Upper lobe of right lung (tissue), 1 donor: ENCODE measurements around the gene EPB41L2. TPM values are rescaled to one million over a fixed set of nuclear protein-coding genes. Genes with fewer than 3 reads are reported as not detected.

Source experiments
- ATAC-seq: fragments of 200-7000 bp; cut with Tn5 transposase; one replicate; pipeline ENCODE4 v1.9.1; 2020; ENCODE audit warnings: mild to moderate bottlenecking, moderate library complexity
- DNase-seq: peaks from one replicate; pipeline ENCODE4 v3.0.0-alpha.2; 2020
- H3K27ac ChIP-seq: fragments of 200-600 bp; one replicate; pipeline ENCODE4 v1.8.0; 2022
- H3K27me3 ChIP-seq: fragments of 200-600 bp; one replicate; pipeline ENCODE4 v1.8.0; 2022; ENCODE audit warnings: mild to moderate bottlenecking
- H3K36me3 ChIP-seq: fragments of 200-600 bp; one replicate; pipeline ENCODE4 v1.8.0; 2022
- H3K4me1 ChIP-seq: fragments of 200-600 bp; one replicate; pipeline ENCODE4 v1.8.0; 2022
- H3K4me3 ChIP-seq: fragments of 200-600 bp; one replicate; pipeline ENCODE4 v1.8.0; 2022; ENCODE audit warnings: mild to moderate bottlenecking
- H3K9me3 ChIP-seq: fragments of 200-600 bp; one replicate; pipeline ENCODE4 v1.8.0; 2022
- intact Hi-C: fragments of 100-400 bp; cut with DNase I; formaldehyde crosslinking; loops from one replicate; pipeline ENCODE4 v1.11.0; 2022
- total RNA-seq: library from RNA; stranded (reverse); fragmentation: NEBNext Ultra II Directional; extraction: Animal tissue kit (Norgen Biotek cat#: 25700); gene quantifications from one replicate; pipeline ENCODE4 v1.2.1, GENCODE V29; 2021
- TF ChIP-seq, protein P1 (sequence below): fragments of 200-600 bp; IDR thresholded peaks from one replicate; pipeline ENCODE4 v1.8.0; 2022; ENCODE audit warnings: antibody characterized with exemption
- donor health status: DM: no; HTN: yes; CAD: no; lungs with severe emphysema.

Gene EPB41L2
- total RNA-seq, 1 donor from 2014 or later, result 174 TPM

DNA sequence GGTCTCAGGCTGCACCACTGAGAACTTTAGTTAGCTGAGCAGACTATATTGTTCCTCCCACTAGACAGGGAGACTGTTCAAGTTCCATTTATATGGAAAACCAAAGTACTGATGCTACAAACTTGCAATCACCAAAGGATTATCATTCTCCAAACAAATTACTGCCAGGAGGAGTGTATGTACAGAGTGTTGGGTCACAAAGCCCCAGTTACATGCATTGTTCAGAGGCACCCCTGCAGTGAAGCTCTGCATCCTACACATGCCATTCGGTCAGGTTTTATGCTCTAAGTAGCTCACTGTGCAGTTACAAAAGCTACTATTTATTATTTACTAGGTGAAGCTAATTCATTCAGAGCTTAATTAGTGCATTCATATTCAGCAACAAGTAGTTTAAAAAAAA lies 160.0 kb downstream of the EPB41L2 start:
- DNase-seq (no peak), ATAC-seq (no peak)
- no peaks in the 10 kb centered on the region for H3K4me1 ChIP-seq
- no peak overlapping the region for H3K27ac ChIP-seq
- no peaks in the 10 kb centered on the region for H3K27me3 ChIP-seq
- intact Hi-C loops, result no loop called here
- H3K4me3 ChIP-seq, result no peak overlapping the region
- H3K36me3 ChIP-seq, result peaks cover 5% of the 10 kb centered on the region
- H3K9me3 ChIP-seq, result no peaks in the 10 kb centered on the region
- TF ChIP-seq, protein P1, sequence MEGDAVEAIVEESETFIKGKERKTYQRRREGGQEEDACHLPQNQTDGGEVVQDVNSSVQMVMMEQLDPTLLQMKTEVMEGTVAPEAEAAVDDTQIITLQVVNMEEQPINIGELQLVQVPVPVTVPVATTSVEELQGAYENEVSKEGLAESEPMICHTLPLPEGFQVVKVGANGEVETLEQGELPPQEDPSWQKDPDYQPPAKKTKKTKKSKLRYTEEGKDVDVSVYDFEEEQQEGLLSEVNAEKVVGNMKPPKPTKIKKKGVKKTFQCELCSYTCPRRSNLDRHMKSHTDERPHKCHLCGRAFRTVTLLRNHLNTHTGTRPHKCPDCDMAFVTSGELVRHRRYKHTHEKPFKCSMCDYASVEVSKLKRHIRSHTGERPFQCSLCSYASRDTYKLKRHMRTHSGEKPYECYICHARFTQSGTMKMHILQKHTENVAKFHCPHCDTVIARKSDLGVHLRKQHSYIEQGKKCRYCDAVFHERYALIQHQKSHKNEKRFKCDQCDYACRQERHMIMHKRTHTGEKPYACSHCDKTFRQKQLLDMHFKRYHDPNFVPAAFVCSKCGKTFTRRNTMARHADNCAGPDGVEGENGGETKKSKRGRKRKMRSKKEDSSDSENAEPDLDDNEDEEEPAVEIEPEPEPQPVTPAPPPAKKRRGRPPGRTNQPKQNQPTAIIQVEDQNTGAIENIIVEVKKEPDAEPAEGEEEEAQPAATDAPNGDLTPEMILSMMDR, result no peak

DNA sequence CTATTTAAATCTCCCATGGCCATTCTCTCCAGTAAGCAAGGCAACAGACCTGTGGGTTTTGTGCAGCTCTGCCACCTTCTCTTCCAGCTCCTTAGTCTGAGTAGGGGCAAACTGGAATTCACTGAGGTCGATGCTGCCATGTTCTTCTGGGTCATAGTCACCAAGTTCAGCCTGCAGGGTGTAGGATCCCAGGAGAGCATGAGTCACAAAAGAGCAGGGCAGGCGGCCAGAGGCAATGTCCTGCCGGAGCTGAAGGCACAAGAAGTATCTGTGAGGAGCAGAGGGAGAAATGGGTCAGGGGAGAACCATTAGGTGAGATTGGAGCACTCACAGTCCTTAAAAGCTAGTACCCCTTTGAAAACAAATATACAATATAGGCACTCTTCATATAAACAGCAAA lies 162.1 kb downstream of the EPB41L2 start:
- no peak overlapping the region for H3K4me3 ChIP-seq
- TF ChIP-seq, protein P1, result no peak
- no peaks in the 10 kb centered on the region for H3K4me1 ChIP-seq
- ATAC-seq (no peak), DNase-seq (no peak)
- no peaks in the 10 kb centered on the region for H3K27me3 ChIP-seq
- intact Hi-C loops, result no loop called here
- H3K9me3 ChIP-seq, result no peaks in the 10 kb centered on the region
- no peak overlapping the region for H3K27ac ChIP-seq
- peaks cover 5% of the 10 kb centered on the region for H3K36me3 ChIP-seq

DNA sequence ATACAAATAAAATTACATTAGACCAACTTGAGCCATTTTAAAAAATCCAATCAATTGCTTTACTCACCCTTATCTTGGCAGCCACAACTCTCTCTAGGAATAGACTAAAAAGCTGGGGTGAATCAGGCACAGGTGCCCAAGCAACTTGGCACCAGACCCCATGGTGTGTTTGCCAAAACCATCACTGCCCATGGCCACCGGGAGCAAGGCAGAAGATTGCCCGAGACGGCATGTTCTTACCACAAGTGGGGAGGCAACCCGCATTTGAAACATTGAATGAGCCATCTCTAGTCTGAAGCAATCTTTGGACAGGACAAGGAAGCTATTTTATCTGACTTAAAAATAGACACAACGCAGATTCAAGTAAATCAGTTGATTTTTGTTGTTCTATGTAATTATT lies 166.8 kb downstream of the EPB41L2 start:
- Histone ChIP-seq H3K4me3 (no peak overlapping the region), H3K4me1 (no peaks in the 10 kb centered on the region), H3K9me3 (no peaks in the 10 kb centered on the region), H3K36me3 (peaks cover 5% of the 10 kb centered on the region), H3K27ac (no peak overlapping the region), H3K27me3 (no peaks in the 10 kb centered on the region)
- ATAC-seq (no peak), DNase-seq (no peak)
- TF ChIP-seq, protein P1, result no peak
- intact Hi-C loops, result no loop called here

DNA sequence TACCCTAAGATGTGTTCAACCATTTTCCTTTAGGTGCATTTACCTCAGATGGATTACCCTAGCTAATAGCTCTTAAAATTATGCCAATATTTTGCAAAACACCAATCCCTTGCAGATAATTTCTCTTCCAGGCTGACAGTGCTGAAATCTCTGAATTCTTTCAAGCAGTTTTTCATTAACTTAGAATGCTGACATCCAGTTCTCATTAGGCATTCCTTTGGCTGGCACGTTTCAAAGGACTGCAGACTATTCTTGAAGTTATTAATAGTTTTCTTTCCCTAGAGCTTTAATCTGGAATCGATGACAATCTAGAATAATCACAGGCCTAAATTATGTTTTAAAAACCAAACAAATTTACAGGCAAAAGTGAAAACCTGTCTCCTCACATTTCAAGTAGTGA lies 167.5 kb downstream of the EPB41L2 start:
- ATAC-seq, result no peak
- H3K4me1 ChIP-seq, result no peaks in the 10 kb centered on the region
- TF ChIP-seq, protein P1, result no peak
- peaks cover 5% of the 10 kb centered on the region for H3K36me3 ChIP-seq
- no peak overlapping the region for H3K27ac ChIP-seq
- no peak overlapping the region for H3K4me3 ChIP-seq
- no peak for DNase-seq
- intact Hi-C loops, result no loop called here
- H3K27me3 ChIP-seq, result no peaks in the 10 kb centered on the region
- H3K9me3 ChIP-seq, result no peaks in the 10 kb centered on the region

DNA sequence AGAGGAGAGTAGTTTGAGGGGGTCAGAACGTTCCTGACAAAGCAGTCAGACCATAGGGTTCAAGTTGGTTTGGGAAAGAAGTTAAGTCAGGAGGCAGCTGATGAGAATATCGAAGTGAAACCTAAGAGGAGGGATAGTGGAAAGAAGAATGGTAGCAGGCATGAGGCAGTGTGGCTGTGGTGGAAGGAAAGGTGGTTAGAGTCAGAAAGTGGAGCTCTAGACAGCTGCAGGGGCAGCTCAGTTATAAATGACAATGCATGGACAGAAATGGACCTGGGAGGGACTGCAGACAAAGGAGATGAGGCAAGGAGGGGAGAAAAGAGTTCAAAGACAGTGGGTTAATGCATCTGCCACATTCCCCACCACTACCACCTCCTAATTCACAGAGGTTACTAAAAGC lies 169.3 kb downstream of the EPB41L2 start:
- no peaks in the 10 kb centered on the region for H3K4me1 ChIP-seq
- intact Hi-C loops, result no loop called here
- no peaks in the 10 kb centered on the region for H3K9me3 ChIP-seq
- no peak for DNase-seq
- no peak overlapping the region for H3K4me3 ChIP-seq
- no peaks in the 10 kb centered on the region for H3K36me3 ChIP-seq
- H3K27me3 ChIP-seq, result no peaks in the 10 kb centered on the region
- TF ChIP-seq, protein P1, result no peak
- H3K27ac ChIP-seq, result no peak overlapping the region
- ATAC-seq, result no peak

DNA sequence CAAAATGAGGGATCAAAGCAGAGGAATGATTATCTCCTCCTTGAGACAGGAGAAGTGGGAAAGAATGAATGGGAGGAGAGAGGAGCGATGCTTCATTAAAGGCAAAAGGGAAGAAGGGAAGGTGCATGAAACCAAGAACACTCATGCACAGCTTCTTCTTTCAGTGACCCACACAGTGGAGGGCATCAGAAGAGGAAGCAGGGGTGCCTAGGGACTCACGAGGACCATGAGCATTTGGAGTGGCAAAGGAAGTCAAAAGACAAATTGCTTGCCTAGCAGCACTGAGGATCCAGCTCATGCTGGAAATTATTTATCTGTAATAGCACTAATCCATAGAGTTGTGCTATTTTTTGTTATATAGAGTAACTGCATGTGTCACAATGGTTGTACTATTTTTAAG lies 169.8 kb downstream of the EPB41L2 start:
- ATAC-seq (peak; percentile 75), DNase-seq (no peak)
- Histone ChIP-seq H3K36me3 (no peaks in the 10 kb centered on the region), H3K4me1 (no peaks in the 10 kb centered on the region), H3K27me3 (no peaks in the 10 kb centered on the region), H3K9me3 (no peaks in the 10 kb centered on the region), H3K27ac (no peak overlapping the region), H3K4me3 (no peak overlapping the region)
- intact Hi-C loops, result no loop called here
- TF ChIP-seq, protein P1, result no peak
